ENCODE measurements around the gene TNFRSF8. TPM values are rescaled to one million over a fixed set of nuclear protein-coding genes. Genes with fewer than 3 reads are reported as not detected.
A peak's percentile ranks its signal among the peaks of the same experiment; 100 is the strongest.

Gene TNFRSF8
- total and polyA plus RNA-seq, 2 donors = 0.26 to 1.5 TPM

GRCh38 chr1:12112711-12113161, 49.6 kb downstream of the TNFRSF8 start:
- Histone ChIP-seq H3K4me3 (ENCODE audit: low read depth, low read length) (no peak overlapping the region), H3K36me3 (ENCODE audit: insufficient read depth) (no peaks in the 10 kb centered on the region), H3K27ac (ENCODE audit: low read depth) (no peak overlapping the region), H3K4me1 (ENCODE audit: insufficient read depth) (no peaks in the 10 kb centered on the region)
- 81% methylated on average over 5 of the region's 5 CpGs for WGBS
- no peak for DNase-seq (ENCODE audit: extremely low spot score)

GRCh38 chr1:12113433-12114339, 50.6 kb downstream of the TNFRSF8 start:
- DNase-seq (ENCODE audit: extremely low spot score) = no peak
- Histone ChIP-seq H3K36me3 (ENCODE audit: insufficient read depth) (no peaks in the 10 kb centered on the region), H3K27ac (ENCODE audit: low read depth) (no peak overlapping the region)

GRCh38 chr1:12114340-12114683, 51.2 kb downstream of the TNFRSF8 start:
- WGBS = 72% methylated on average over 6 of the region's 6 CpGs
- H3K27ac ChIP-seq (ENCODE audit: low read depth) = no peak overlapping the region
- DNase-seq (ENCODE audit: extremely low spot score) = no peak

More at GRCh38 chr1:12113433-12114339, 50.6 kb downstream of the TNFRSF8 start:
- WGBS = 71% methylated on average over 7 of the region's 7 CpGs
- Histone ChIP-seq H3K4me1 (ENCODE audit: insufficient read depth) (no peaks in the 10 kb centered on the region), H3K4me3 (ENCODE audit: low read depth, low read length) (no peak overlapping the region)

GRCh38 chr1:12114916-12115315, 51.8 kb downstream of the TNFRSF8 start:
- no peak overlapping the region for H3K4me3 ChIP-seq (ENCODE audit: low read depth, low read length)
- no peak overlapping the region for H3K27ac ChIP-seq (ENCODE audit: low read depth)
- no peaks in the 10 kb centered on the region for H3K4me1 ChIP-seq (ENCODE audit: insufficient read depth)
- WGBS = 64% methylated on average over 9 of the region's 9 CpGs
- no peak for DNase-seq (ENCODE audit: extremely low spot score)
- no peaks in the 10 kb centered on the region for H3K36me3 ChIP-seq (ENCODE audit: insufficient read depth)

More at GRCh38 chr1:12114340-12114683, 51.2 kb downstream of the TNFRSF8 start:
- Histone ChIP-seq H3K36me3 (ENCODE audit: insufficient read depth) (no peaks in the 10 kb centered on the region), H3K4me1 (ENCODE audit: insufficient read depth) (no peaks in the 10 kb centered on the region), H3K4me3 (ENCODE audit: low read depth, low read length) (no peak overlapping the region)

GRCh38 chr1:12121212-12122003, 58.3 kb downstream of the TNFRSF8 start:
- no peak for DNase-seq (ENCODE audit: extremely low spot score)
- no peak overlapping the region for H3K27ac ChIP-seq (ENCODE audit: low read depth)
- WGBS = 52% methylated on average over 12 of the region's 12 CpGs

GRCh38 chr1:12123172-12123571, 60.1 kb downstream of the TNFRSF8 start:
- WGBS = 67% methylated on average over 8 of the region's 8 CpGs
- Histone ChIP-seq H3K36me3 (ENCODE audit: insufficient read depth) (no peaks in the 10 kb centered on the region), H3K4me3 (ENCODE audit: low read depth, low read length) (no peak overlapping the region), H3K27ac (ENCODE audit: low read depth) (no peak overlapping the region), H3K4me1 (ENCODE audit: insufficient read depth) (no peaks in the 10 kb centered on the region)
- DNase-seq (ENCODE audit: extremely low spot score) = no peak

More at GRCh38 chr1:12121212-12122003, 58.3 kb downstream of the TNFRSF8 start:
- Histone ChIP-seq H3K4me1 (ENCODE audit: insufficient read depth) (no peaks in the 10 kb centered on the region), H3K36me3 (ENCODE audit: insufficient read depth) (no peaks in the 10 kb centered on the region), H3K4me3 (ENCODE audit: low read depth, low read length) (no peak overlapping the region)

GRCh38 chr1:12124693-12125421, 61.8 kb downstream of the TNFRSF8 start:
- DNase-seq (ENCODE audit: extremely low spot score) = peak; percentile 56
- H3K4me3 ChIP-seq (ENCODE audit: low read depth, low read length) = no peak overlapping the region
- H3K36me3 ChIP-seq (ENCODE audit: insufficient read depth) = no peaks in the 10 kb centered on the region
- 47% methylated on average over 19 of the region's 19 CpGs for WGBS
- H3K4me1 ChIP-seq (ENCODE audit: insufficient read depth) = no peaks in the 10 kb centered on the region
- H3K27ac ChIP-seq (ENCODE audit: low read depth) = no peak overlapping the region

- Histone ChIP-seq H3K27ac (ENCODE audit: low read depth) (no peak overlapping the region), H3K4me3 (ENCODE audit: low read depth, low read length) (no peak overlapping the region), H3K4me1 (ENCODE audit: insufficient read depth) (no peaks in the 10 kb centered on the region), H3K36me3 (ENCODE audit: insufficient read depth) (no peaks in the 10 kb centered on the region)
- 81% methylated on average over 24 of the region's 24 CpGs for WGBS
- no peak for DNase-seq (ENCODE audit: extremely low spot score)
Observed at GRCh38 chr1:12125422-12126355, 62.6 kb downstream of the TNFRSF8 start.

GRCh38 chr1:12126781-12127180, 63.7 kb downstream of the TNFRSF8 start:
- Histone ChIP-seq H3K4me1 (ENCODE audit: insufficient read depth) (no peaks in the 10 kb centered on the region), H3K36me3 (ENCODE audit: insufficient read depth) (no peaks in the 10 kb centered on the region), H3K4me3 (ENCODE audit: low read depth, low read length) (no peak overlapping the region), H3K27ac (ENCODE audit: low read depth) (no peak overlapping the region)
- 90% methylated on average over 9 of the region's 9 CpGs for WGBS
- DNase-seq (ENCODE audit: extremely low spot score) = no peak

- WGBS = 87% methylated on average over 10 of the region's 10 CpGs
- DNase-seq (ENCODE audit: extremely low spot score) = no peak
- Histone ChIP-seq H3K36me3 (ENCODE audit: insufficient read depth) (no peaks in the 10 kb centered on the region), H3K27ac (ENCODE audit: low read depth) (no peak overlapping the region), H3K4me1 (ENCODE audit: insufficient read depth) (no peaks in the 10 kb centered on the region), H3K4me3 (ENCODE audit: low read depth, low read length) (no peak overlapping the region)
Observed at GRCh38 chr1:12127206-12127810, 64.2 kb downstream of the TNFRSF8 start.

- 87% methylated on average over 15 of the region's 15 CpGs for WGBS
- H3K27ac ChIP-seq (ENCODE audit: low read depth) = no peak overlapping the region
- no peak overlapping the region for H3K4me3 ChIP-seq (ENCODE audit: low read depth, low read length)
- no peak for DNase-seq (ENCODE audit: extremely low spot score)
- H3K4me1 ChIP-seq (ENCODE audit: insufficient read depth) = no peaks in the 10 kb centered on the region
- no peaks in the 10 kb centered on the region for H3K36me3 ChIP-seq (ENCODE audit: insufficient read depth)
Observed at GRCh38 chr1:12128120-12128519, 65.0 kb downstream of the TNFRSF8 start.

- Histone ChIP-seq H3K4me1 (ENCODE audit: insufficient read depth) (no peaks in the 10 kb centered on the region), H3K36me3 (ENCODE audit: insufficient read depth) (no peaks in the 10 kb centered on the region), H3K27ac (ENCODE audit: low read depth) (no peak overlapping the region), H3K4me3 (ENCODE audit: low read depth, low read length) (no peak overlapping the region)
- no peak for DNase-seq (ENCODE audit: extremely low spot score)
- 79% methylated on average over 12 of the region's 12 CpGs for WGBS
Observed at GRCh38 chr1:12129624-12130023, 66.5 kb downstream of the TNFRSF8 start.

Data from urinary bladder (tissue), 4 donors.